Measurements from ENCODE around the gene KRT78.

The KRT78 gene, protein sequence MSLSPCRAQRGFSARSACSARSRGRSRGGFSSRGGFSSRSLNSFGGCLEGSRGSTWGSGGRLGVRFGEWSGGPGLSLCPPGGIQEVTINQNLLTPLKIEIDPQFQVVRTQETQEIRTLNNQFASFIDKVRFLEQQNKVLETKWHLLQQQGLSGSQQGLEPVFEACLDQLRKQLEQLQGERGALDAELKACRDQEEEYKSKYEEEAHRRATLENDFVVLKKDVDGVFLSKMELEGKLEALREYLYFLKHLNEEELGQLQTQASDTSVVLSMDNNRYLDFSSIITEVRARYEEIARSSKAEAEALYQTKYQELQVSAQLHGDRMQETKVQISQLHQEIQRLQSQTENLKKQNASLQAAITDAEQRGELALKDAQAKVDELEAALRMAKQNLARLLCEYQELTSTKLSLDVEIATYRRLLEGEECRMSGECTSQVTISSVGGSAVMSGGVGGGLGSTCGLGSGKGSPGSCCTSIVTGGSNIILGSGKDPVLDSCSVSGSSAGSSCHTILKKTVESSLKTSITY

DNA sequence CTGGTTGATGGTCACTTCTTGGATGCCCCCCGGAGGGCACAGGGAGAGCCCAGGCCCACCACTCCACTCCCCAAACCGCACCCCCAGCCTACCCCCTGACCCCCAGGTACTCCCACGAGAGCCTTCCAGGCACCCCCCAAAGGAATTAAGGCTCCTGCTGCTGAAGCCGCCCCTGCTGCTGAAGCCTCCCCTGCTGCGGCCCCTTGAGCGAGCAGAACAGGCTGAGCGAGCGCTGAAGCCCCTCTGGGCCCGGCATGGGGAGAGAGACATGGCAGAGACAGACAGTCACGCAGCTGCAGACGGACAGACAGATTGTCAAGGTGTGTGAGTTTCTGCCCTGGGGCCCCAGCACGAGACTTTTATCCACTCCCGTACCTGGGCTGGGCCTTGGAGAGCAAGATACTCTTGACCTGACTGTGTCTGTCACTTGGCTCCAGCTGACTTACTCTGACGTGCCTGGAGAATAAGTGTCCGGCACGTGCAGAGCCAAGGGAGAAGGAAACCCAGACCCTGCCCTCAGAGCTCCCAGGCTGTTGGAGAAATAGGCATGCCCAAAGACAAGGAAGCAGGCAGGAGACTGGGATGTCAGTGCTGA lies at the start of gene KRT78:
KRT78 (minus strand) TSS at position 334 of the 595 bp plus-strand sequence; CDS start at position 270, 64 bp downstream.
- no peak within 1 kb of the TSS for H3K27ac ChIP-seq
- TF ChIP-seq ZFX (IDR thresholded peaks at IDR 0.05; ENCODE audit: borderline replicate concordance): no peak
- TF ChIP-seq, protein P1, sequence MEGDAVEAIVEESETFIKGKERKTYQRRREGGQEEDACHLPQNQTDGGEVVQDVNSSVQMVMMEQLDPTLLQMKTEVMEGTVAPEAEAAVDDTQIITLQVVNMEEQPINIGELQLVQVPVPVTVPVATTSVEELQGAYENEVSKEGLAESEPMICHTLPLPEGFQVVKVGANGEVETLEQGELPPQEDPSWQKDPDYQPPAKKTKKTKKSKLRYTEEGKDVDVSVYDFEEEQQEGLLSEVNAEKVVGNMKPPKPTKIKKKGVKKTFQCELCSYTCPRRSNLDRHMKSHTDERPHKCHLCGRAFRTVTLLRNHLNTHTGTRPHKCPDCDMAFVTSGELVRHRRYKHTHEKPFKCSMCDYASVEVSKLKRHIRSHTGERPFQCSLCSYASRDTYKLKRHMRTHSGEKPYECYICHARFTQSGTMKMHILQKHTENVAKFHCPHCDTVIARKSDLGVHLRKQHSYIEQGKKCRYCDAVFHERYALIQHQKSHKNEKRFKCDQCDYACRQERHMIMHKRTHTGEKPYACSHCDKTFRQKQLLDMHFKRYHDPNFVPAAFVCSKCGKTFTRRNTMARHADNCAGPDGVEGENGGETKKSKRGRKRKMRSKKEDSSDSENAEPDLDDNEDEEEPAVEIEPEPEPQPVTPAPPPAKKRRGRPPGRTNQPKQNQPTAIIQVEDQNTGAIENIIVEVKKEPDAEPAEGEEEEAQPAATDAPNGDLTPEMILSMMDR (IDR thresholded peaks at IDR 0.05): no peak

GRCh38 chr12:52896190-52897100 lies 47.7 kb upstream of the KRT78 start:
- TF ChIP-seq, protein P1 (IDR thresholded peaks at IDR 0.05): no peak
- no peak for TF ChIP-seq ZFX (IDR thresholded peaks at IDR 0.05; ENCODE audit: borderline replicate concordance)
- H3K27ac ChIP-seq: peak overlapping the region; percentile 53

DNA sequence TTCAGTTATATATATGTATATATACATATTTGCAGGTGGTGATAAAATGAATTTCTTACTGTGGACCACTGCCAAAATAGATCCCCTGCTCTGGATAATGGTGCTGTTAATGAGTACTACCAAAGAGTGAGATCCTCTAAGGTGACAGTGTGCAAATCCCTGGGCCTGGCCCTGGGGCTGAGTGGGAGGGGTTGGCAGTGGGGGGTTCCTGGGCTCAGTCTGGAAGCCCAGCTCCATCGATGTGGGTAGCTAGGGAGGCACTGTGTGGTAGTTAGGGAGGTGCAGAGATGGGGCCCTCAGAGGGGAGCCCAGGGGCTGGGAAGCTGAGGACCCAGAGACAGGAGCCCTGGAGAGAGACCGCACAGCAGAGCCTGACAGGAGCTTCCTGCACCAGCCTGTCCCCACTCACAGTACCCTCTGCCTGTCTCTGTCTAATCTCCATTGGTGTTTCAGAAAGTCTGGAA lies 47.0 kb upstream of the KRT78 start:
- TF ChIP-seq, protein P1 (IDR thresholded peaks at IDR 0.05): no peak
- TF ChIP-seq ZFX (IDR thresholded peaks at IDR 0.05; ENCODE audit: borderline replicate concordance): no peak
- H3K27ac ChIP-seq: peak overlapping the region; percentile 53

DNA sequence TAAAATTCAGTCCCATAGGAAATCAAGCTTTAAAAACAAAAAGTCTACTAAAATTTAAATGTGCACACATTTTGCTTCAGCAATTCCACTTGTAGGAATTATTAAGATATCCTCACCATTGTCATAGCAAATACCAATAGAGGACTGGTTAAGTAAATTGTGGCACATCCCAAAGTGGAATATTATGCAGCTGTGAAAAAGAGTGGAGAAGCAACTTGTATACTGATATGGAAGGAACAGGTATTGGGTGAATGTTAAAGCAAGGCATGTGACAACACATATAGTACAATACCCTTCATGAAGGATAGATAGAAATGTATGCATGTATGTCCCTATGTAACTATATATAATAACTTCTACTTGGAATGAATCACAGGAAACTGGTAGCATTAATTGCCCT lies 44.2 kb upstream of the KRT78 start:
- H3K27ac ChIP-seq: no peak overlapping the region
- no peak for TF ChIP-seq ZFX (IDR thresholded peaks at IDR 0.05; ENCODE audit: borderline replicate concordance)
- TF ChIP-seq, protein P1 (IDR thresholded peaks at IDR 0.05): no peak

DNA sequence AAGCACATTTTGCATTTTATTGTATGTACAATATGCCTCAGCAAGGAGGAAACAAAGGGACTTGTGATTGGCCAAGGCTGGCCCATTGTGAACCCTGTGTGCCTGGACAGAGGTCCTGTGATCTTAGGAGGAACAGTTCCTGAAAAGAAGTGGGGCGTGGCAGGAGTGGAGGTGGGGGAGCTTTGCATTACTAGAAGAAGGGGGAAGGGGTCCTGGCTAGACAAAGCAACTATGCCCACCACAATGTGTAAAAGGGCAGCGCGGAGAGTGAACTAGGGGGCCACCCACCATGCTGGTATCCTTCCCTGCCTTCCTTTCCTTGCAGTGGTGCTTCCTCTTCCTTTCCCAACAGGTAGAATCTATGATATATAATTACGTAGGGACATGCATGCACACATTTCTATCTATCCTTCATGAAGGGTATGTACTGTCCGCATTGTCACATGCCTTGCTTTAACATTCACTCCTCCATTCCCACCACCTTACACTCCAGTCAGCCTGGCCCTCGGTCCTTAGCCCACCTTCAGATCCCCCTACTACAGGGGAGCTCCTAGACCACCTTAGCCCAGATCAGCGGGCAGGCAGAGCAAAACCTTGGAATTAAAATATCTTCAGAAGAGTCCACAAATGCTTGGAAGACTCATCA lies 43.5 kb upstream of the KRT78 start:
- no peak for TF ChIP-seq ZFX (IDR thresholded peaks at IDR 0.05; ENCODE audit: borderline replicate concordance)
- TF ChIP-seq, protein P1 (IDR thresholded peaks at IDR 0.05): no peak
- H3K27ac ChIP-seq: no peak overlapping the region

DNA sequence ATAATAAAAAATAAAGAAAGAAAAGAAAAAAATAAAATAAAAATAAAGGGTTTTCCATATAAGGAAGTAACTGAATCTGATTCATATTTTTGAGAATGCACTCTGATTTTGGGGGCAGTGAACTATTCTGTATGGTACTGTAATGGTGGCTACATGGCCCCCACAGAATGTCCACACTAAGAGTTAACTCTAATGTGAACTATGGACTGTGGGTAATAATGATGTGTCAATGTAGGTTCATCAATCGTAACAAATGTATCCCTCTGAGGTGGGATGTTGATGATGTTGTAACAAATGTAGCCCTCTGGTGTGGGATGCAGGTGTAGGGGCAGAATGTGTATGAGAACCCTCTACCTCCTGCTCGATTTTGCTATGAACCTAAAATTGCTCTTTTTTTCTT lies 42.2 kb upstream of the KRT78 start:
- TF ChIP-seq, protein P1 (IDR thresholded peaks at IDR 0.05): no peak
- TF ChIP-seq ZFX (IDR thresholded peaks at IDR 0.05; ENCODE audit: borderline replicate concordance): no peak
- no peak overlapping the region for H3K27ac ChIP-seq

Measured in 22Rv1 (cell line).